Fibroblast of villous mesenchyme (primary cell): ENCODE results near the gene ZNF133. TPM values are rescaled to one million over a fixed set of nuclear protein-coding genes. Genes with fewer than 3 reads are reported as not detected.

Source experiments
- DNase-seq: peaks from one replicate; pipeline ENCODE4 v3.0.0-alpha.2; 2010; ENCODE audit warnings: low read depth
- H3K4me3 ChIP-seq: 2 replicates; pipeline ENCODE4 v1.5.1; 2011; ENCODE audit warnings: low read depth, mild to moderate bottlenecking, low read length
- CTCF ChIP-seq: IDR thresholded peaks from 2 replicates; pipeline ENCODE4 v1.5.1; 2012; ENCODE audit warnings: low read depth, mild to moderate bottlenecking, low read length; ENCODE audit not compliant: insufficient read depth
- small RNA-seq: library from RNA; depleted of rRNA; stranded (forward); fragments of <200 nt; gene quantifications from one replicate; pipeline ENCODE3, GENCODE V24; 2012
- total RNA-seq: library from RNA; depleted of rRNA; stranded (reverse); fragments of >200 nt; gene quantifications from 2 replicates; pipeline ENCODE4 v1.2.3, GENCODE V29; 2012

ZNF133 gene
- total RNA-seq, 1 donor = 18.1 TPM

GRCh38 chr20:18359854-18360253 lies 71.5 kb downstream of the ZNF133 start:
- H3K4me3 ChIP-seq = no peak overlapping the region
- no peak for TF ChIP-seq CTCF
- no peak for DNase-seq

- no peak for TF ChIP-seq CTCF
- no peak overlapping the region for H3K4me3 ChIP-seq
- DNase-seq = no peak
Measured at GRCh38 chr20:18360635-18361034, 72.3 kb downstream of the ZNF133 start.

GRCh38 chr20:18361678-18362077 lies 73.4 kb downstream of the ZNF133 start:
- no peak for TF ChIP-seq CTCF
- H3K4me3 ChIP-seq = no peak overlapping the region
- no peak for DNase-seq

- TF ChIP-seq CTCF = no peak
- no peak overlapping the region for H3K4me3 ChIP-seq
- no peak for DNase-seq
Measured at GRCh38 chr20:18362916-18363315, 74.6 kb downstream of the ZNF133 start.

GRCh38 chr20:18363708-18364107 lies 75.4 kb downstream of the ZNF133 start:
- no peak for TF ChIP-seq CTCF
- DNase-seq = no peak
- H3K4me3 ChIP-seq = no peak overlapping the region

GRCh38 chr20:18364768-18365167 lies 76.4 kb downstream of the ZNF133 start:
- no peak for DNase-seq
- no peak overlapping the region for H3K4me3 ChIP-seq
- no peak for TF ChIP-seq CTCF

Small RNA genes lying within 50 kb of the gene (small RNA-seq; reads per million reads assigned to genes)
- gene RN7SL14P = not detected
- 0.75 reads per million for gene RNU2-56P

Other genes with a start within 250 kb of the ZNF133 start
- gene OVOL2, start 230.6 kb upstream of the ZNF133 start, total RNA-seq = not detected in 2 replicates
- 13.9 and 16.0 TPM in 2 replicates for gene KAT14, start 150.7 kb upstream of the ZNF133 start, total RNA-seq
- 9.5 and 9.7 TPM in 2 replicates for gene PET117, start 150.7 kb upstream of the ZNF133 start, total RNA-seq
- 0.64 and 1.3 TPM in 2 replicates for gene DZANK1, start 178.5 kb downstream of the ZNF133 start, total RNA-seq
- 11.6 and 18.6 TPM in 2 replicates for gene POLR3F, start 178.9 kb downstream of the ZNF133 start, total RNA-seq
- 15.5 and 20.3 TPM in 2 replicates for gene RBBP9, start 208.7 kb downstream of the ZNF133 start, total RNA-seq
- 41.6 and 67.4 TPM in 2 replicates for gene SEC23B, start 219.4 kb downstream of the ZNF133 start, total RNA-seq